ENCODE results near the gene PEX12.
"Not testable (repeated sequence)": the region's sequence is repeated elsewhere in the genome, so short reads cannot be mapped to it uniquely, and the experiment has no call there.

The PEX12 gene

GRCh38 chr17:35529866-35530265, 48.5 kb downstream of the PEX12 start:
- H3K4me3 Mint-ChIP-seq = peak overlapping the region; percentile 35 to 86

GRCh38 chr17:35529326-35529725, 49.0 kb downstream of the PEX12 start:
- peak overlapping the region in 1 of 2 donors; percentile 11 for H3K4me3 Mint-ChIP-seq
- not testable (repeated sequence) for H3K27me3 Mint-ChIP-seq, ATAC-seq, H3K27ac Mint-ChIP-seq, H3K9me3 Mint-ChIP-seq, DNase-seq
- peaks cover 77% of the 10 kb centered on the region for H3K4me1 Mint-ChIP-seq

More at GRCh38 chr17:35529866-35530265, 48.5 kb downstream of the PEX12 start:
- DNase-seq = no peak
- Mint-ChIP-seq H3K4me1 (peaks cover 76% of the 10 kb centered on the region), H3K9me3 (peaks cover 0 to 6% of the 10 kb centered on the region in 2 donors), H3K27me3 (no peaks in the 10 kb centered on the region), H3K27ac (peak overlapping the region; percentile 49 to 59)
- peak; percentile 59 for ATAC-seq

All from stimulated activated naive CD8-positive, alpha-beta T cell treated with anti-CD3 and anti-CD28 coated beads, Interleukin-15, amount 100 ng/mL, for 72 hours (primary cell).